Hematopoietic multipotent progenitor cell treated with erythropoietin and hydrocortisone succinate and interleukin-3 and kit ligand, for 8 days (in vitro differentiated cells): Measurements from ENCODE around the gene HHIP.

Experiments
- DNase-seq: peaks from one replicate; pipeline ENCODE4 v3.0.0-alpha.2; 2015

HHIP gene

DNA sequence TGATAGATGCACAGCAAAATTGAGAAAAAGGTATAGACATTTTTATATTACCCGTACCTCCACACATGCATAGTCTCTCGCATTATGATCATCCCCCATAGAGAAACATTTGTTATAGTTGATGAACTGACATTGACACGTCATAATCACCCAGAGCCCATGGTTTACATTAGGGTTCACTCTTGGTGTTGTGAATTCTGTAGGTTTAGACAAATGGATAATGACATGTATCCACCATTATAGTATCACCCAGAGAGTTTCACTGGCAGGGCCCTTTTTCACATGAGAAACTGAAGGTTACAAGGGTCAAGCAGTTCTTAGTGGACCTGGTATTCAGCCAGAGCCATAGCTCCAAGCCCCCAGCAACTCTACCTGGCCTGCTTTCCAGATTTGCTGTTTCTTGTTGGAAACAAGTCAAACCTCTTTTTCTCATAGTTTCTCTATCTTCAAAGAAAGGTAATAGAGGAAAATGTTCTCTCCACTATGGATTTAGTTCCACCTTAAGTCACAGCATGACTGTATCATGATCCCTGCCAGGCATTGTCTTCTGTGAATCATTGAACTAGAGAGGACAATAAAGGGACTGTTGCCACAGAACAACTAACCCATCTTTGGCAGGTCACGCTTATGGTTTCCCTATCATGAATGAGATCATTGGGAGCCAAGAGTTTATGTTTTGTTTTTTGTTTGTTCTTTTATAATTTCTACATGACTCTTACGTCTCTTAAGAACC is 64.0 kb downstream of the HHIP start:
- no peak for DNase-seq

DNA sequence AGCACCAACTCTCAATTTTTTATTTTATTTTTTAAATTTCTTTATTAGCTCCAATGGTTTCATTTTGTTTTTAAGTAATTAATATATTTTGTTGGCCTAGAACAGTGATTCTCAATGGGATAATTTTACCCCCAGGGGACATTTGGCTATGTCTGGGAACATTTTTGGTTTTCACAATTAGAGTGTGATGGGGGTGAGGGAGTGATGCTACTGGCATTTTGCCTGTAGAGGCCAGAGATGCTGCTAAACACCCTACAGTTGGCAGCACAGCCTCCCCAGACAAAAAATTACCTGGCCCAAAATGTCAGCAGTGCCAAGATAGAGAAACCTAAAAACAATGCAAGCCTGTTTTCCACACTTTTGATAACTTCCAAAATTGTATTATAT is 64.6 kb downstream of the HHIP start:
- no peak for DNase-seq

DNA sequence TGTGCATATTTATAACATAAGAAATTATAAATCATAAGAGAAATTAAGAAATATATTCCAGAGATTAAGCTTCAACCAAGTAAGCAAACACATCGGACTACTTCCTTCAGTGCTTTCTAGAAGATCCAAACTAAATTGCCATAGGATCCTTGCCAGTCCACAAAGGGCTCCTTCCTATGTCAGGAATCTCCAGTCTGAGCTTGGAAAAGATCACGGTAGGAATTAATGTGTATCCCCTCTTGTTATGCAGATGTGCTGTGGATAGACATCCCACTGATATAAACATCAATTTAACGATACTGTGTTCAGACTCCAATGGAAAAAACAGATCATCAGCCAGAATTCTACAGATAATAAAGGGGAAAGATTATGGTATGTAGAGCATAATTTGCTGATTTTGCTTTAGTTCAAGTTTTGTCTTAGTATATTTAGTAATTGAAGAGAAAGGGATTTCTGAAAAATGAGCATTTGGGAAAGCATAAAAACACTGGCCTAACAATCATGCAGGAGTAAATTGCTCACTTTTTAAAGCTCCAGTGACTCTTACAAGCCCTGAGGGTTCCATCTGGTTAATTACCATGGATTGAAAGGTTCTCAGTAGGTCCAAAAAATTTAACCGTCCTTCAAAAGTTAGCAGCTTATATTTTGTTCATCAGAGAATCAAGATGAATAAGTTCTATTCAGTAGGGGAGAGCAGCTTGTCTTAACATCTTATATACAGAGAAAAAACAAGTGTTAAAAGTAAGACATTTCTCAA is 65.9 kb downstream of the HHIP start:
- no peak for DNase-seq

DNA sequence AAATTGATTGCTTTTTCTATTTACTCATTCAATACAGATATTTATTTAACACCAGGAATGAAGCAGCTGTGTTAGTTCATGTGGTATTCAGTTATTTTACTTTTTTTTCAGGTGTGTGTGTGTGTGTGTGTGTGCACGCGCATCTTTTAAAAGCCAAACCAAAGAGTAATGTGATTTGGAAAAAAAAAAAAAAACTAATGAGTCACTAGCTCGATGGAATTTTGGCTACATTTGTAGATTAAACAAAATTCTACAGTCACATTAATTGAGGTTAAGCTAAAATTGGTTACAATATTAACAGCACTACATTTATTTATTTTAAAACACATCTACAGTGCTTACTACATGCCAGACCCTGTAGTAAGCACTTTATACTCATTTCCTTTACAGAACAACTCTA is 66.8 kb downstream of the HHIP start:
- no peak for DNase-seq

DNA sequence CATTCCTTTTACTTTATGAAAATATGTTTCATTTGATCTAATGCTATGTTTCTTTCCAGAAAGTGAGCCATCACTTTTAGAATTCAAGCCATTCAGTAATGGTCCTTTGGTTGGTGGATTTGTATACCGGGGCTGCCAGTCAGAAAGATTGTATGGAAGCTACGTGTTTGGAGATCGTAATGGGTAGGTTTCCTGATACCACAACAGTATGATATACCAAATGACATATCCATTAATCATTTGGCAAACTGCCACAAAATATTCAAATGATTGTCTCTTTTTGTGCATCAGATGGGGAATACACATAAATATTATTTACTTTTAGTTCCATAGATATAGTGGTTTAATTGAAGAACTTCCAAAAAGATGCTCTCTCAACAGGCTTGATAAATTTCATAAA is 68.2 kb downstream of the HHIP start:
- no peak for DNase-seq

DNA sequence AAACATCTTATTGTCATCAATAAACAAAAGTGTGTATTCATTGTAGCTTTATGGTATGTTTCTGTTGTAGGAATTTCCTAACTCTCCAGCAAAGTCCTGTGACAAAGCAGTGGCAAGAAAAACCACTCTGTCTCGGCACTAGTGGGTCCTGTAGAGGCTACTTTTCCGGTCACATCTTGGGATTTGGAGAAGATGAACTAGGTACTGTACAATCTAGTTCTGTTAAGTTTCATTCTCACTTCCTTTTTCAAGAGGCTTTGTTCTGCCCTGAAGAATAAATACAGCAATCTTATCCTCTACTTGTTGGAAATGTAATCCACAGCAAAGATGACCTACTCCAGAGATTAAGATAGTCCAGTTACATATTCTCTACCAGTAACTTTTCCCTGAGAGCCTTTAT is 69.3 kb downstream of the HHIP start:
- no peak for DNase-seq

DNA sequence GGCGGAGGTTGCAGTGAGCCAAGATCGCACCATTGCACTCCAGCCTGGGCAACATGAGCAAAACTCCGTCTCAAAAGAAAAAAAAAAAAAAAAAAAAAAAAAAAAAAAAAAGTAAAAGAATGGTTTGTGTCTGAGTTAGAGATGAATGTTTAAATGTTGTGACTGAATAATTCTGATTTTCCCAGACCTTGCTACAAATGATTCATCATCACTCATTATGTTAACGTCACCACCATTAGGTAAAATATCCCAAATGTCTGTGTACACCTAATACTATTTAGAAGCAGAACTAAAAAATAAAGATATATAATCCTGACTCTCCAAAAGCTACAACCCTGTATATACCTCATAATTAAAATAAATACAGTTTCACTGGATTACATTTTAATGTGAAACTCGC is 70.8 kb downstream of the HHIP start:
- no peak for DNase-seq

DNA sequence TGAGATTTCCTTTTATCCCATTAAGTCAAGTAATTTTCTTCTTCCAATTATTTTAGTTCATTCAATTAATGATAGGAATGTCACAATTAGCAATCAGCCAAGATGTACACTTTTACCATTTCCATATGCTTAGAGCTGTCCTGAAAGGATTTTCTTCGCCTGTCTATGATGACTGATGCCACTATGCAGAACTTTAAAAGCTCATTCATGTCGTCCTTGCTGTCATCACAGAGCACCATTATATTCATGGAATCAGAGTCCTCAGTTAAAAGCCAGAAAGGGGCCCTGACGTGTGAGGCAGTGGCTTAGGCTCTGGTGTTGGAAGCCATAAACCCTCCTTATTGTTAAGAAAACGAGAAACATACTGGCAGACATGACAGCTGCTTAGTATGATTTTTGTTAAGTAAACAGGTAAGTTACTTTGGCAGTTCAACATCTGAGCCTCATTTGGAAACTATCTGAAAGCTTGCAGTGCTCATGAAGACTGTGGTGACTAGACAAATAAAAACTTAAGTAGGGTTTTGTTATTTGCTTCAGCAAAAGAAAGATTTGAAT is 73.1 kb downstream of the HHIP start:
- DNase-seq, result no peak

DNA sequence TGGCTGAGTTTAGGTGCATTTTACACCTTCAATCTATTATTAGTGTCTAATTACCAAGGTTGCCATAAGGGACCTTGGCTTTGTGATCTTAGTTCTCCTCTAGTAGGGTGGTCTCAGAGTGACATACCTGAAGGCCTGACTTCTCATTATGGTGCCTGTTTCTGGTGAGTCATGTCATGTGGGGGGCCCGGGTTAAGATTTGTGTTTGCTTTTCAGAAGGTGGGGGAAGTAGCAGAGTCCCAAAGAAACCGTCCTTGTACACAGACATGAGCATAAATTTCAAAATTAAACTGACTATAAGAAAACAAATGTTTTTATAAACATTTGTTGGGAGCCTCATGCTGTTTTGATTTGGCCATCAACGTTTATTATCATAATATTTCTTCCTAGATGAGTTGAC is 74.5 kb downstream of the HHIP start:
- no peak for DNase-seq

DNA sequence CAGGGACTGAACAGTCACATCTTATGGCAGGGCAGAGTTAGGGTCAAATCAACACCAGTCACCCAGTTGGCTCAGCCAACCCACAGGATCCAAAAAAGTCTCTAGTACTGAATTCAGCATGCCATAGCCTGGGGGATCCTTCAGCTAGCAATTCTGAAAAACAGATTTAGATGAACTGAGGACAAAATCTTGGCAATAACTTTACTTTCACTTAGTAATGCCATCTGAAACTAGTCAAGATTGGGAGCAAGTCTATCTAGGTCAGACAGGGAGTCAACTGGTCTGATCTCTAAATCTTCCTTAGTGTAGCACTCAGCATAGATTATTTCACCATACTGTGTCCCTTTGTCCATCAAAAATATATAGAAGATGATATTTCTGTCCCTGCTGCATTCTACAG is 76.0 kb downstream of the HHIP start:
- no peak for DNase-seq

DNA sequence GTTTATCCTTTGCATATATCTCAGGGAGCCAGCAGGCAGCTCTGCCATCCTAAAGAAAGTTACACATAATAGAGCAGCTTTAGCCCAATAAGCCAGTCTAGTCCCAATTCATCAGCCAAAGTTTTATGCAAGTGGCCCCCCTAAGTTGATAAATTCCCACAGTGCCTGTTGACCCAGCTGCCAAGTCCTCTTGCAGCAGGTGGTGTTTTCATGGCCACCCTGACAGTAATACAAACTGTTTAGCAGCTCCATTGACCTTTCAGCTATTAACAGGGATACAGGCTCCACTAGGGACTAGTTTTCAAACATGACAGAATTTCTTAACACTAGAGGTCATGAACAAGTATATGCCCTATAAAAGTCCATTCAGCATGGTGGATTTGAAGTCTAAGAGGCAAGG is 77.5 kb downstream of the HHIP start:
- DNase-seq, result no peak

DNA sequence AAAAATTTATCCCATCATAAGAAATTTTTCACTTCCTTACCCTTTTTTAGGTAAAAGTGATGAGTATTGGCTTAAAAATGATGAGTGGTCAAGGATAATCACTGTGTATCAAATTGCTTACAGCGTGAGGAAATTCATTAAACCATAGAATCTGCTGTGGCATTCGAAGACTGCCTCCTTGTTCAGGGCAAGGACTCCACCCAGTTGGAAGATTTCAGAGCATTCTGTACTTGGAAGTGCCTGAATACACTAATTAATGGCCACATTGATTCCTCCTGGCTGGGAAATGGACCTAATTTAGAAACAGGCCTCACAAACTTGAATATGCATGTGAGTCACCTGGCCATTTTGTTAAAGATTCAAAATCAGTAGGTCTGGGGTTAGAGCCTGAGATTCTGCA is 83.2 kb downstream of the HHIP start:
- DNase-seq, result no peak

DNA sequence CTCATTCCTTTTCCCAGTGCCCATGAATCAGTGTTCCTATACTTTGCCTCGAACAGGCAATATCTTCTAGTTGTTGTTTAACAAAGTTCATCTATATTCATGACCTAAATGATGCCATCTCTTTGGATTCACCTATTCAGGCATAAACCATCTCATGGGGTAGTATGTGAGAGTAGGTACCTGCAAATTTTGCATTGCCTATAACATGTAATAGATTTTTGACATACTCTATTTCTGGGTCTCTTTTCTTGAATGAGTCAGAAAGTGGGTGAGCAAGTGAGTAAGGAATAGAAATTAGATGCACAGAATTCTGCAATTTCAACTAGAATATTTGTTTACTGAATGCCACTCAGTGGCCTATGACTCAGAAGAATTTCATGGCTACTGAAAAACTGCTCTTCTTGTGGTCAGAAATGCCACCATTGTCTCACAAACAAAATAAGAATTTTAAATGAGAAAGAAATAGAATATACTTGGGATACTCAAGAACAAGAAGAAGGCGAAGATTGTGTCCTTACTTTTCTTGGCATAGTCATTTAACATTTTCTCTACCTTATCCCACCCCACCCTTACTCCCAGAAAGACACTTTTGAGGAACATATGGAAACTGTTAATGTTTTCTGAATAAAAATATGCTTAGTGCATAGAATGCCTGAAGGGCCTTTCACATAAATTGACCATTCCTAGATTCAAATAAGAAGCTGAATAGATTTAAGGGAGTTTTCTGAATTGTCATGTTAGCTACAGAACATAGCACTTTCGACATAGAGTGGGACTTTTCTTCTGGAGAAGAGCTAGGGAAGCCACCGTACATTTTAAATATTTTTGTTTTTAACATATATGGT is 86.8 kb downstream of the HHIP start:
- DNase-seq, result no peak

DNA sequence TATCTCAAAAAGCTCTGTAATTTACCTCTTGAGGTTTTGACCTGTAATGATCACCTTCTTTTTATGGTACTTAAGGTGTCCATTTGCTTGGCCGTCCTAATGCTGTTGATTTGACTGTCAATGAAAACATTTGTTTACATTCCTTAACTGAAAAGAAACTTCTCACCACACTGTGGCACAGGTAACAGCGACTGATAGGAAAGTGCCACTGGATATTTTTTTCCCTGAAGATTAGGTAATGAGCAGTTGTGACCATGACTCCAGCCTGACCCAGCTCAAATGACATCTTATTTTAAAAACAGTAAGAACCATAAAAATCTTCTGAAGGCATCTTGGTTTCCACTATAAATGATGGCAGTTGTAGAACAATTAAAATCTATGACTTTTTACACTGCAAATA is 87.6 kb downstream of the HHIP start:
- no peak for DNase-seq

DNA sequence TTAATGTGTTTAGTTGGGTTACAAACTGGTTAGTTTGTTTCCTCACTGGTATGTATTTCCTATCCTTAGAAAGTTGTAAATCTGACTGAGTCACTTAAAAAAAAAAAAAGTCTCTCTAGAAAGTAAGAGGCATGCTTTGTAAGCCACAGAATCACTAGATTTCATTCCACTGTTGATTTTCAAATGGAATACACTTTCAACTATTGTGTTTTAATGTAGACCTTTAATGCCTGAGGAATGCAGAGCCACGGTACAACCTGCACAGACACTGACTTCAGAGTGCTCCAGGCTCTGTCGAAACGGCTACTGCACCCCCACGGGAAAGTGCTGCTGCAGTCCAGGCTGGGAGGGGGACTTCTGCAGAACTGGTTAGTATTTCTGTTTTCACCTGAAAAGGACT is 88.6 kb downstream of the HHIP start:
- DNase-seq, result no peak

DNA sequence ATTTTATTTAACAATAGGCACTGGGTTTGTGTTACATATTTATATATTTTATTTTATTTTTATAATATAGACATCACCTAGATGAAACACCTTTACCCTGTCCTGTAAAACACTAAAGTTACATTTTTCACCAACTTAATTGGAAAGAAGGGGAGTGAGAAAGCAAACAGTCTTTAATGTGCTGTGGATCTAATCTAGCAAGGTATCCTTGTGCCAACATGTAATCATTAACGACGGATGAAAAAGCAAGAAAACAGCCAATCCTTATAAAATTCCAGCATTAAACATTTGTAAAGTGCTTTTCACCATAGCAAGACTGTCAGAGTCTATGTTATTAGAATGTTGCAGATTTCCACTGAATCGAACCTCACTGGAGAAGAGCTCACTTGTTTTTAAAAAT is 92.7 kb downstream of the HHIP start:
- DNase-seq, result no peak

DNA sequence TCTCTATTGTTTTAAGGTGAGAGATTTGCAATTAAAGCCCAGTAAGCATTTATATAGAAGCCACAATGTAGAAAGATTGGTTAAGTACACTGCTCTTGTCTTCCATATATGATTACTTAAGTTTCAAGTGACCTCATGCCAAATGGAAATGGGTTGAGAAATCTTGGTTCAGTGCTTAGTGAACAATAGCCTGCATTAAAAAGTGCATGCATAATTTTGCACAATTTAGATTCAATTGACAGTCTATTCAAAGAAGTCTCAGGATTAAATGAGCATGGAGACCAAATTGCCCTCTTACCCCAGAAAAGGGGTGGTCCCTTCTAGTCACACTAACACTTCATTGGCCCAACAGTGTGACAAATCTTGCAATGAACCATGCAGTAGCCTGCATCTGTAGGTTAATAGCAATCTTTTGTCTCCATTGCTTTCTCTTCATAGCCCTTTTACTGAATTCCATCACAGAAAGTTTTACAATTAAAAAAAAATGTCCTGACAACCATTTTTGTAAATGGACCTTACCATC is 93.6 kb downstream of the HHIP start:
- no peak for DNase-seq

DNA sequence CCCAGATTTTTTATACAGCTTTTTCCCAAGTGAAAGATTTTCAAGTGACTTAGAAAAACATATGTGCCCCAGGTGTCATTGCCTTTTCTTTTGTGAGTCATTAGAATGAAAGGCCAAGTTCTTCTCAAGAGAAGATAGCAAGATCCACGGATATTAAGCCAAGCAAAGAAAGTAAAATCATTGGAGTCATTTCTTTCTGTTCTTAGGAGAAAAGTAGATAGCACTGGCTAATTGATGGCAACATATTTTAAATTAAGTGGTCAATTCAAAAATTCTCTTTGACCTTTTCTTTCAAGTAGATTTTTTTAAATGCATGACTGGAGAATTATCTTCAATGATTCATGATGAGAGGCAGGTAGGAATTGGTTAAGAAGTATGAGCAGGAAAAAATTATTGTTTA is 94.4 kb downstream of the HHIP start:
- no peak for DNase-seq

DNA sequence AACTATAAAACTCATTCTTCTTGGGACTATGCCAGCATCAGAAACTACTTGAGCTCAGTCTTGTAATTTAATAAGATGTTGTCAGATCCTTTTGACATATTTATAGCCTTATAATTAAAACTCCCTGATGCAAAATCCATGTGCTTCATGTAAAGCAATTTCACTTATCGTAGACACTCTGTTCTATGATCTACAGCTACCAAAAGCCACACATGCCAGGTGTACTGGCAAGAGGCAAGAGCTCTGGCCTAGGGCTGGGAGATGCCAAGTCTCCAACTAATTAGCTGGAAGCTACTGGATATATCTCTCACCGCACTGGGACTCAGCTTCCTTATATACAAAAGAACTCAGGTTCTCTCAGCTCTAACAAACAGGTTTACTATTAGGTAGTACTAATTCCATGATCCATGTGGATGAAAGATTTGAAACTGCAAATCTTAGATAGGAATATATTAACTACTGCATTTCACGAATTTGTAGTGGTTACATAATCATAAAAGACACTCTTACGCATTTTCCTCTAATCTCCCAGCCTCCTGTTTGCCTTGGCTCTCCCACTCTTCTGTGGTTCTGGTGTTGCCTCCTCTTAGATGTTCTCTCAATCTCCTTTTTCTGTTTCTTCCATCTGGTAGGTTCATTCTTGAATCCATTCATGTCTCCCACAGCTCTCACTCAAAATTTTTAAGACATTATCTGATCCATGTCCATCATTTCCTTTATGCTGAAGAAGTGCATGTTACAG is 103.0 kb downstream of the HHIP start:
- DNase-seq, result no peak

DNA sequence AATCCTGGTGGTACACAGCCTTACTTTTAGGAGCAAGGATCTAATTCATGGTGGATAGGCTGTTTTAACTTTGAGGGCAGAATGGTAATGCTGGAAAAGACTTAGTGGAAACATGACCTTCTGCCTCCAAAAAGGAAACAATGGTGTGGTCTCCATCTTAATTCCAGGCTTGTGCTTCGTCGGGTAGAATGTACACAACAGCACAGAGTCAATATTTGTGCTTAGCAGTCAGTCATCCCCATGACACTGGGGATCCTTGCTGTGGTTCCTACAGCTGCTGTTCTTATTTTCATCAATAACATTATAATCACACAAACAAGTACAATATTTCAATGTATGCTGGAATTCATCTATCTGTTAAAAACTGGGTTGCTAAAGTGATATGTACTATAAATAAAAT is 104.4 kb downstream of the HHIP start:
- DNase-seq, result no peak

DNA sequence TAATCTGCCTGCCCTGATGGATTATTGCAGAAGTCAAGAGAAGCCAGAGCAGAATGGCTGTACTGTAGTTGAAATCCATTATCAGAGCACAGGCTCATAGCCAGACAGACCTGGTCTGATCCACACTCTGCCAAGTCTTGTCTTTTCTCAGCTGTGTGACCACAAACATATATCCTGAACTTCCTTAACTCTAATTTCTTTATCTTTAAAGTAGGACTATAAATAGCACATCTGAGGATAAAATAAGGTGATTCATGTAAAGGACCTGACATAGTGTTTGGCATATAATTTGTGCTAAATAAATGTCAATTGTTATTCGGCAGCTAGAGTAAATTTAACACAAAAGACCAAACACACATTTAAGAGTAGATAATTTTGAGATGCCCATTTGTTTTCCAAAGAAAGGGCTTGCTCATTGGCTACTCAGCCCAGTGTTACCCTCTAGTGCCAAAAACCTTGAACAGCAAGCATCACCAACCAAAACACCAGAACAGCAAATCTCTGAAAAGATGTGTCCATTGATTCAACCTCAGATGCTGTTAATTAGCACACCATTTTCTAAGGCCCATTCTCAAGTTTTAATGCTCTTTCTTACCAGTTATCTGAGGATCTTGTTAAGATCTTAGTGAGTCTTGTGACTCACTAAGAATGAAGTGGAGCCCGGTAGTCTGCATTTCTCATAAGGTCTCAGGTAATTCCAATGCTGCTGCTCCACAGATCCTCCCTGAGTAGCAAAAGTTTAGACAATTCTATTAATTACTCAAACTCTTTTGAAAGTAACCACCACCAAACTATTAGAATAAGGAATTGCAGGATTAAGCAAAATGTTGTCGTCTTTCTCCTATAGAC is 108.8 kb downstream of the HHIP start:
- peak; percentile 2 for DNase-seq

DNA sequence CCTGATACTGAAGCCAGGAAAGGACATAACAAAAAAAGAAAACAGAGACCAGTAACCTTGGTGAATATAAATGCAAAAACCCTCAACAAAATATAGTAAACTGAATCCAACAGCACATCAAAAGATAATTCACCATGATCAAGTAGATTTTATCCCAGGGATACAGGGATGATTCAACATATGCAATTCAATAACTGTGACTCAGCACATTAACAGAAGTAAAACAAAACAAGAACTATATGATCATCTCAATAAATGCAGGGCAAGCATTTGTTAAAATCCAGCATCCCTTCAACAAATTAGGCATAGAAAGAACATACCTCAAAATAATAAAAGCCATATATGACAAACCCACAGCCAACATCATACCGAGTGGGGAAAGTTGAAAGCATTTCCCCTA is 112.0 kb downstream of the HHIP start:
- DNase-seq, result no peak
